HCT116 (cell line): ENCODE results near the gene SP100.

Source experiments
- EZH2 ChIP-seq: fragments of 200-600 bp; sonication (generic); IDR thresholded peaks from 2 replicates; pipeline ENCODE4 v1.6.1; 2017; ENCODE audit warnings: antibody characterized with exemption, mixed run types
- MAX ChIP-seq: IDR thresholded peaks from 2 replicates; pipeline ENCODE4 v1.6.1; 2012
- POLR2A ChIP-seq: IDR thresholded peaks from 2 replicates; pipeline ENCODE4 v1.7.0; 2011; ENCODE audit warnings: borderline replicate concordance; ENCODE audit not compliant: insufficient read depth, insufficient read length; ENCODE audit errors: extremely low read depth
- TF ChIP-seq, protein P1 (sequence below), 3 experiments: fragments of 200-600 bp in 1 of 3; sonication (generic) in 1 of 3; IDR thresholded peaks in 2 of 3; conservative IDR thresholded peaks in 1 of 3; 2 replicates each; pipeline ENCODE4 v1.5.1; 2012 to 2017; ENCODE audit warnings: low read depth in 2 of 3, low read length in 2 of 3, antibody characterized with exemption in 1 of 3, borderline replicate concordance in 1 of 3, control low read depth in 1 of 3, mild to moderate bottlenecking in 1 of 3, mixed read lengths in 1 of 3, mixed run types in 1 of 3, moderate library complexity in 1 of 3; ENCODE audit not compliant: insufficient read depth in 1 of 3
- TF ChIP-seq, protein P2 (sequence below): IDR thresholded peaks from 2 replicates; pipeline ENCODE4 v1.6.1; 2012; ENCODE audit warnings: low read depth

DNA sequence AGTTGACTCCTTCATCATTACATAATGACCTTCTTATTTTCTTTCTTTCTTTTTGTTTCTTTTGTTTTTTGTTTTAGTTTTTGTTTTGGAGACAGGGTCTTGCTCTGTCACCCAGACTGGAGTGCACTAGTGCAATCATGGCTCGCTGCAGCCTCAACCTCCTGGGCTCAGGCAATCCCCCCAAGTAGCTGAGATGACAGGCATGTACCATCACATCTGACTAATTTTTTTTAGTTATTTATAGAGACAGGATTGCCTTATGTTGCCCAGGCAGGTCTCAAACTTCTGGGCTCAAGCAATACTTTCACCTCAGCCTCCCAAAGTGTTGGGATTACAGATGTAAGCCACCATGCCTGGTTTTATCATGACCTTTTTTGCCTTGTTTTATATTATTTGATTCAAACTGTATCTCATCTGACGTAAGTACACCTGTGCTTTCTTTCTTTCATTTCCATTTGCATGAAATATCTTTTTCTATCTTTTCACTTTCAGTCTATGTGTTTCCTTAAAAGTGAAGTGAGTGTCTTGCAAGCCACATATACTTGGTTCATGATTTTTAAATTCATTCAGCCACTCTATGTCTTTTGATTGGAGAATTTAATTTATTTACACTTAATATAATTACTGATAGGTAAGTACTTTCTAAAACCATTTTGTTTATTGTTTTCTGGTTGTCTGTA is 39.1 kb downstream of the SP100 start:
- TF ChIP-seq, protein P1, sequence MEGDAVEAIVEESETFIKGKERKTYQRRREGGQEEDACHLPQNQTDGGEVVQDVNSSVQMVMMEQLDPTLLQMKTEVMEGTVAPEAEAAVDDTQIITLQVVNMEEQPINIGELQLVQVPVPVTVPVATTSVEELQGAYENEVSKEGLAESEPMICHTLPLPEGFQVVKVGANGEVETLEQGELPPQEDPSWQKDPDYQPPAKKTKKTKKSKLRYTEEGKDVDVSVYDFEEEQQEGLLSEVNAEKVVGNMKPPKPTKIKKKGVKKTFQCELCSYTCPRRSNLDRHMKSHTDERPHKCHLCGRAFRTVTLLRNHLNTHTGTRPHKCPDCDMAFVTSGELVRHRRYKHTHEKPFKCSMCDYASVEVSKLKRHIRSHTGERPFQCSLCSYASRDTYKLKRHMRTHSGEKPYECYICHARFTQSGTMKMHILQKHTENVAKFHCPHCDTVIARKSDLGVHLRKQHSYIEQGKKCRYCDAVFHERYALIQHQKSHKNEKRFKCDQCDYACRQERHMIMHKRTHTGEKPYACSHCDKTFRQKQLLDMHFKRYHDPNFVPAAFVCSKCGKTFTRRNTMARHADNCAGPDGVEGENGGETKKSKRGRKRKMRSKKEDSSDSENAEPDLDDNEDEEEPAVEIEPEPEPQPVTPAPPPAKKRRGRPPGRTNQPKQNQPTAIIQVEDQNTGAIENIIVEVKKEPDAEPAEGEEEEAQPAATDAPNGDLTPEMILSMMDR (IDR thresholded peaks at IDR 0.05 in 2 of 3, conservative IDR thresholded peaks at IDR 0.05 in 1 of 3; ENCODE audit: borderline replicate concordance in 1 of 3, insufficient read depth in 1 of 3, low read depth in 2 of 3, low read length in 2 of 3): no peak
- TF ChIP-seq EZH2: no peak
- TF ChIP-seq POLR2A: no peak
- no peak for TF ChIP-seq MAX
- TF ChIP-seq, protein P2, sequence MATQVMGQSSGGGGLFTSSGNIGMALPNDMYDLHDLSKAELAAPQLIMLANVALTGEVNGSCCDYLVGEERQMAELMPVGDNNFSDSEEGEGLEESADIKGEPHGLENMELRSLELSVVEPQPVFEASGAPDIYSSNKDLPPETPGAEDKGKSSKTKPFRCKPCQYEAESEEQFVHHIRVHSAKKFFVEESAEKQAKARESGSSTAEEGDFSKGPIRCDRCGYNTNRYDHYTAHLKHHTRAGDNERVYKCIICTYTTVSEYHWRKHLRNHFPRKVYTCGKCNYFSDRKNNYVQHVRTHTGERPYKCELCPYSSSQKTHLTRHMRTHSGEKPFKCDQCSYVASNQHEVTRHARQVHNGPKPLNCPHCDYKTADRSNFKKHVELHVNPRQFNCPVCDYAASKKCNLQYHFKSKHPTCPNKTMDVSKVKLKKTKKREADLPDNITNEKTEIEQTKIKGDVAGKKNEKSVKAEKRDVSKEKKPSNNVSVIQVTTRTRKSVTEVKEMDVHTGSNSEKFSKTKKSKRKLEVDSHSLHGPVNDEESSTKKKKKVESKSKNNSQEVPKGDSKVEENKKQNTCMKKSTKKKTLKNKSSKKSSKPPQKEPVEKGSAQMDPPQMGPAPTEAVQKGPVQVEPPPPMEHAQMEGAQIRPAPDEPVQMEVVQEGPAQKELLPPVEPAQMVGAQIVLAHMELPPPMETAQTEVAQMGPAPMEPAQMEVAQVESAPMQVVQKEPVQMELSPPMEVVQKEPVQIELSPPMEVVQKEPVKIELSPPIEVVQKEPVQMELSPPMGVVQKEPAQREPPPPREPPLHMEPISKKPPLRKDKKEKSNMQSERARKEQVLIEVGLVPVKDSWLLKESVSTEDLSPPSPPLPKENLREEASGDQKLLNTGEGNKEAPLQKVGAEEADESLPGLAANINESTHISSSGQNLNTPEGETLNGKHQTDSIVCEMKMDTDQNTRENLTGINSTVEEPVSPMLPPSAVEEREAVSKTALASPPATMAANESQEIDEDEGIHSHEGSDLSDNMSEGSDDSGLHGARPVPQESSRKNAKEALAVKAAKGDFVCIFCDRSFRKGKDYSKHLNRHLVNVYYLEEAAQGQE: no peak
